ENCODE measurements around the gene SH3RF1. TPM values are rescaled to one million over a fixed set of nuclear protein-coding genes. Genes with fewer than 3 reads are reported as not detected.

Gene SH3RF1
- total and polyA plus RNA-seq, 2 of the 8 experiments (the other 6 are each of a cell fraction or from before 2014, with no cell fraction given) = 6.9 to 15.1 TPM

DNA sequence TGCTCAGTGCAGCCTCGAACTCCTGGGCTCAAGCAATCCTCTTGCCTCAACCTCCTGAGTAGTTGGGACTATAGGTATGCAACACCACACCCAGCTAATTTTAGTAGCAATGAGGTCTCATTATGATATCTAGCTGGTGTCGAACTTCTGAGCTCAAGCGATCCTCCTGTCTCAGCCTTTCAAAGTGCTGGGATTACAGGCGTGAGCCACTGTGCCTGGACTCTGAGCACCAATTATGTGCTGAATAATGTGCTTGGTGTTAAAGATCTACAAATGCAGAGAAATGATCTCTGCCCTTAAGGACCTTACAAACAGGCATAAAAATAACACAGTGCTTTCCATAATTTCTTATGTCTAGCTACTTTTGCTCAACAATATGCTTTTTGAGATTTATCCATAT lies 131.7 kb downstream of the SH3RF1 start:
- Histone ChIP-seq H4K5ac (ENCODE audit: insufficient read length, low read depth, low read length) (no peak overlapping the region), H3K23me2 (ENCODE audit: low read depth, low read length) (no peaks in the 10 kb centered on the region), H2AK5ac (ENCODE audit: low read depth, low read length) (no peak overlapping the region), H4K20me1 (replicated peaks in 1 of 2; ENCODE audit: control insufficient read depth in 1 of 2, insufficient read depth in 2 of 2, low read length in 2 of 2) (no peaks in the 10 kb centered on the region), H2BK5ac (ENCODE audit: low read depth, low read length) (no peak overlapping the region), H3K27ac (ENCODE audit: low read depth, low read length) (no peak overlapping the region), H2BK15ac (ENCODE audit: low read length) (no peak overlapping the region), H3K4ac (replicated peaks; ENCODE audit: insufficient read length, low read depth, low read length) (no peak overlapping the region), H3K9ac (replicated peaks in 1 of 4; ENCODE audit: extremely low read depth in 1 of 4, low read depth in 3 of 4, low read length in 3 of 4) (no peak overlapping the region), H2BK12ac (ENCODE audit: low read depth, low read length) (no peak overlapping the region), H3K4me1 (replicated peaks in 1 of 4; ENCODE audit: control insufficient read depth in 3 of 4, insufficient read depth in 4 of 4, low read length in 3 of 4) (peaks cover 0 to 5% (median 3%) of the 10 kb centered on the region in 4 experiments; a peak in 3 of 7 replicates), H3K4me3 (ENCODE audit: extremely low read depth in 1 of 4, insufficient read depth in 2 of 4, low read depth in 3 of 4, low read length in 4 of 4) (no peak overlapping the region), H3K9me3 (ENCODE audit: insufficient read depth in 2 of 2, low read depth in 1 of 2, low read length in 1 of 2) (no peaks in the 10 kb centered on the region), H3K4me2 (ENCODE audit: insufficient read depth in 1 of 2, low read depth in 2 of 2, low read length in 2 of 2) (no peak overlapping the region), H4K8ac (ENCODE audit: extremely low read depth, insufficient read depth, low read length) (no peak overlapping the region), H2BK120ac (replicated peaks; ENCODE audit: low read depth, low read length) (no peak overlapping the region), H3K79me2 (ENCODE audit: control insufficient read depth in 1 of 2, insufficient read depth in 2 of 2, low read length in 2 of 2) (no peaks in the 10 kb centered on the region), H4K91ac (replicated peaks; ENCODE audit: insufficient read length, low read length) (no peak overlapping the region), H2AFZ (ENCODE audit: low read length) (no peak overlapping the region), H3K56ac (replicated peaks; ENCODE audit: insufficient read length, low read depth, low read length) (no peak overlapping the region), H3K18ac (ENCODE audit: extremely low read depth, low read length) (no peak overlapping the region), H3K27me3 (replicated peaks in 1 of 4; ENCODE audit: control insufficient read depth in 3 of 4, extremely low read depth in 1 of 4, insufficient read depth in 3 of 4, low read length in 3 of 4) (no peaks in the 10 kb centered on the region), H3K79me1 (ENCODE audit: low read depth, low read length) (no peaks in the 10 kb centered on the region; the same call in 1 of the 2 replicates), H3K23ac (ENCODE audit: insufficient read length) (no peak overlapping the region), H3K14ac (ENCODE audit: insufficient read length) (no peak overlapping the region), H3K36me3 (ENCODE audit: control insufficient read depth in 2 of 4, insufficient read depth in 4 of 4, low read length in 3 of 4) (peaks cover 0 to 17% (median under 1%) of the 10 kb centered on the region in 4 experiments; a peak in 5 of 8 replicates), H2BK20ac (ENCODE audit: low read length) (no peak overlapping the region)
- DNase-seq (ENCODE audit: low read depth in 1 of 2, low spot score in 2 of 2) (no peak), FAIRE-seq (no peak)
- CTCF ChIA-PET (ENCODE audit: partially characterized antibody) = interaction anchor here (2.5 kb wide), 1 partner anchor 13 kb away, joined by 17 read pairs; no protein-coding TSS in a partner anchor
- POLR2A ChIA-PET (ENCODE audit: partially characterized antibody) = no interaction called here
- 91% methylated on average over 4 of the region's 4 CpGs; no CpG with 5 or more reads in 1 of the 2 experiments for WGBS, 2 experiments (ENCODE audit: extremely low coverage in 1 of 2, insufficient coverage in 1 of 2, insufficient read length in 1 of 2, insufficient replicate concordance in 2 of 2, low coverage in 1 of 2, low lambda C conversion rate in 2 of 2, missing lambda C conversion rate in 1 of 2)
- TF ChIP-seq KDM4A (IDR thresholded peaks at IDR 0.05; ENCODE audit: low read depth, low read length, severe bottlenecking) (no peak), SP2 (IDR thresholded peaks at IDR 0.05; ENCODE audit: low read length) (no peak), GABPA (IDR thresholded peaks at IDR 0.05; ENCODE audit: borderline replicate concordance, insufficient read depth, low read length) (no peak), RFX5 (IDR thresholded peaks at IDR 0.05; ENCODE audit: borderline replicate concordance, low read depth, low read length) (no peak), BCL11A (IDR thresholded peaks at IDR 0.05; ENCODE audit: low read depth in 2 of 2, low read length in 2 of 2) (no peak), ASH2L (IDR thresholded peaks at IDR 0.05; ENCODE audit: low read length) (no peak)
